ENCODE results near the gene DHRS2. TPM values are rescaled to one million over a fixed set of nuclear protein-coding genes. Genes with fewer than 3 reads are reported as not detected.
A peak's percentile ranks its signal among the peaks of the same experiment; 100 is the strongest.

The DHRS2 gene, protein sequence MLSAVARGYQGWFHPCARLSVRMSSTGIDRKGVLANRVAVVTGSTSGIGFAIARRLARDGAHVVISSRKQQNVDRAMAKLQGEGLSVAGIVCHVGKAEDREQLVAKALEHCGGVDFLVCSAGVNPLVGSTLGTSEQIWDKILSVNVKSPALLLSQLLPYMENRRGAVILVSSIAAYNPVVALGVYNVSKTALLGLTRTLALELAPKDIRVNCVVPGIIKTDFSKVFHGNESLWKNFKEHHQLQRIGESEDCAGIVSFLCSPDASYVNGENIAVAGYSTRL
- total RNA-seq (2012; rRNA removed): under 0.01 and 0.18 TPM in 2 replicates
- 0.12 and 0.26 TPM in 2 replicates for polyA plus RNA-seq (2012; rRNA removed)
- polyA plus RNA-seq (2012; cell fraction: cytosol; rRNA removed): 0.15 and 0.27 TPM in 2 replicates
- 0.29 and 0.40 TPM in 2 replicates for polyA plus RNA-seq (2012; cell fraction: nucleus; rRNA removed; ENCODE audit: low replicate concordance)
- Bru-seq, nascent RNA: percentile 12 among the genes with signal in this experiment
- percentile 16 among the genes with signal in this experiment for BruChase-seq, experiment 1, labeled RNA remaining after a 6-hour chase
- not detected for BruChase-seq, experiment 2, labeled RNA remaining after a 2-hour chase
- long read RNA-seq: 0 reads

DNA sequence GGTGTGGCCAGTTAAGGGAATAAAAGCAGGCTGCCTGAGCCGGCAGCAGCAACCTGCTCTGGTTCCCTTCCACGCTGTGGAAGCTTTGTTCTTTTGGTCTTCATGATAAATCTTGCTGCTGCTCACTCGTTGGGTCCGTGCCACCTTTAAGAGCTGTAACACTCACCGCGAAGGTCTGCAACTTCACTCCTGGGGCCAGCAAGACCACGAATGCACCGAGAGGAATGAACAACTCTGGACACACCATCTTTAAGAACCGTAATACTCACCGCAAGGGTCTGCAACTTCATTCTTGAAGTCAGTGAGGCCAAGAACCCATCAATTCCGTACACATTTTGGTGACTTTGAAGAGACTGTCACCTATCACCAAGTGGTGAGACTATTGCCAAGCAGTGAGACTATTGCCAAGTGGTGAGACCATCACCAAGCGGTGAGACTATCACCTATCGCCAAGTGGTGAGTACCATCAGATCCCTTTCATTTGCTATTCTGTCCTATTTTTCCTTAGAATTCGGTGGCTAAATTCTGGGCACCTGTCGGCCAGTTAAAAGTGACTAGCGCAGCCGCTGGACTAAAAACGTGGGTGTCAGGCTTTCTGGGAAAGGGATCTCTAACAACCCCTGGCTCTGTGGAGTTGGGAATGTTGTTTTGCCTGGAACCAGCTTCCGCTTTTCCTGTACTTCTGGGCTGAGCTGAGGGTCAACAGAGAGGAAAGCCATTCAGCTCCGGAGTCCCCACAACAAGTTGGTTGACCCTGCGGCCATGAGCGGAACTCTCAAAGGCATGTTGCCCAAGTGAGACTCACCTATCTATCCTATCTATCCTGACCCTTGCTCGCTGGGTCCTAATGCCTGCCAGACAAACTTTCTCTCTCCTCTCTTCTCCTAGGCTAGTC lies at the start of gene DHRS2:
DHRS2 (plus strand) TSS at position 48 of the 895 bp plus-strand sequence. CDS start 2,501 bp downstream, outside the sequence.
- no peak within 1 kb of the TSS for H3K18ac ChIP-seq (ENCODE audit: low read depth, low read length)
- CTCF ChIA-PET: no interaction called here
- TF ChIP-seq RAD21 (IDR thresholded peaks at IDR 0.05; ENCODE audit: low read length): no peak
- TF ChIP-seq MAFK (IDR thresholded peaks at IDR 0.05; ENCODE audit: low read depth, low read length): no peak
- TF ChIP-seq, protein P1, sequence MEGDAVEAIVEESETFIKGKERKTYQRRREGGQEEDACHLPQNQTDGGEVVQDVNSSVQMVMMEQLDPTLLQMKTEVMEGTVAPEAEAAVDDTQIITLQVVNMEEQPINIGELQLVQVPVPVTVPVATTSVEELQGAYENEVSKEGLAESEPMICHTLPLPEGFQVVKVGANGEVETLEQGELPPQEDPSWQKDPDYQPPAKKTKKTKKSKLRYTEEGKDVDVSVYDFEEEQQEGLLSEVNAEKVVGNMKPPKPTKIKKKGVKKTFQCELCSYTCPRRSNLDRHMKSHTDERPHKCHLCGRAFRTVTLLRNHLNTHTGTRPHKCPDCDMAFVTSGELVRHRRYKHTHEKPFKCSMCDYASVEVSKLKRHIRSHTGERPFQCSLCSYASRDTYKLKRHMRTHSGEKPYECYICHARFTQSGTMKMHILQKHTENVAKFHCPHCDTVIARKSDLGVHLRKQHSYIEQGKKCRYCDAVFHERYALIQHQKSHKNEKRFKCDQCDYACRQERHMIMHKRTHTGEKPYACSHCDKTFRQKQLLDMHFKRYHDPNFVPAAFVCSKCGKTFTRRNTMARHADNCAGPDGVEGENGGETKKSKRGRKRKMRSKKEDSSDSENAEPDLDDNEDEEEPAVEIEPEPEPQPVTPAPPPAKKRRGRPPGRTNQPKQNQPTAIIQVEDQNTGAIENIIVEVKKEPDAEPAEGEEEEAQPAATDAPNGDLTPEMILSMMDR (conservative IDR thresholded peaks at IDR 0.05; ENCODE audit: low read depth, low read length): no peak
- TF ChIP-seq CEBPB (IDR thresholded peaks at IDR 0.05; ENCODE audit: low read depth, low read length): no peak
- TF ChIP-seq, protein P2, sequence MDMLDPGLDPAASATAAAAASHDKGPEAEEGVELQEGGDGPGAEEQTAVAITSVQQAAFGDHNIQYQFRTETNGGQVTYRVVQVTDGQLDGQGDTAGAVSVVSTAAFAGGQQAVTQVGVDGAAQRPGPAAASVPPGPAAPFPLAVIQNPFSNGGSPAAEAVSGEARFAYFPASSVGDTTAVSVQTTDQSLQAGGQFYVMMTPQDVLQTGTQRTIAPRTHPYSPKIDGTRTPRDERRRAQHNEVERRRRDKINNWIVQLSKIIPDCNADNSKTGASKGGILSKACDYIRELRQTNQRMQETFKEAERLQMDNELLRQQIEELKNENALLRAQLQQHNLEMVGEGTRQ (IDR thresholded peaks at IDR 0.05; ENCODE audit: low read depth, low read length): no peak
- no peak for TF ChIP-seq BHLHE40 (IDR thresholded peaks at IDR 0.05; ENCODE audit: low read depth, low read length)
- TF ChIP-seq RCOR1 (IDR thresholded peaks at IDR 0.05; ENCODE audit: insufficient replicate concordance, low read length): no peak
- no peak for TF ChIP-seq RFX5 (IDR thresholded peaks at IDR 0.05; ENCODE audit: low read depth, low read length)
- TF ChIP-seq FOS (IDR thresholded peaks at IDR 0.05; ENCODE audit: low read depth, low read length): no peak
- TF ChIP-seq MAZ (IDR thresholded peaks at IDR 0.05; ENCODE audit: borderline replicate concordance, low read depth, low read length): no peak
- no peak for TF ChIP-seq SMC3 (IDR thresholded peaks at IDR 0.05; ENCODE audit: low read depth, low read length)
- TF ChIP-seq CHD1 (IDR thresholded peaks at IDR 0.05; ENCODE audit: low read depth, low read length): no peak

More for the DNA sequence above, at the start of gene DHRS2:
- H2BK120ac ChIP-seq (ENCODE audit: low read depth, low read length): no peak within 1 kb of the TSS
- H3K56ac ChIP-seq (ENCODE audit: extremely low read depth, insufficient read depth, low read length): no peak within 1 kb of the TSS
- DNase-seq (no peak), ATAC-seq (ENCODE audit: low read depth) (no peak)
- peaks cover 3% of the 10 kb centered on the region; the same call in 1 of the 2 replicates for H3K27me3 ChIP-seq (ENCODE audit: control insufficient read depth, insufficient read depth, low read length)
- BruUV-seq (replicated peaks): no TSS peak
- no peak within 1 kb of the TSS for H3K4me2 ChIP-seq (ENCODE audit: low read depth, low read length)
- no peaks in the 10 kb centered on the region for H3K36me3 ChIP-seq (ENCODE audit: control insufficient read depth, insufficient read depth, low read length)
- intact Hi-C loops (cut with micrococcal nuclease): no loop called here
- no peak within 1 kb of the TSS for H3K4me3 ChIP-seq (ENCODE audit: insufficient read depth, low read depth, low read length)
- no peak within 1 kb of the TSS for H2AFZ ChIP-seq (replicated peaks; ENCODE audit: low read length, poor library complexity)
- no peaks in the 10 kb centered on the region for H3K79me1 ChIP-seq (ENCODE audit: low read depth in 1 of 2, low read length in 2 of 2)
- no peak within 1 kb of the TSS for H4K91ac ChIP-seq (ENCODE audit: insufficient read depth, low read depth, low read length)
- no peak within 1 kb of the TSS for H3K14ac ChIP-seq (replicated peaks; ENCODE audit: low read depth, low read length)
- dilution Hi-C loops (cut with HindIII; ENCODE audit: low sequenced_read_pairs, unreplicated experiment): no loop called here
- in situ Hi-C loops (cut with MboI; ENCODE audit: low sequenced_read_pairs): no loop called here
- no peaks in the 10 kb centered on the region for H3K9me1 ChIP-seq (ENCODE audit: insufficient read depth, low read length)
- H2AK9ac ChIP-seq (replicated peaks; ENCODE audit: low read depth, low read length, poor library complexity): no peak within 1 kb of the TSS
- H2BK20ac ChIP-seq (ENCODE audit: low read depth, low read length): no peak within 1 kb of the TSS
- POLR2A ChIA-PET (ENCODE audit: unreplicated experiment): no interaction called here
- 47% methylated on average over 7 of the region's 23 CpGs; no CpG with 5 or more reads in 1 of the 2 experiments for WGBS, 2 experiments (ENCODE audit: extremely low coverage in 2 of 2, insufficient read length in 1 of 2)
- H4K20me1 ChIP-seq (ENCODE audit: insufficient read depth, low read length): no peaks in the 10 kb centered on the region
- H2BK5ac ChIP-seq (ENCODE audit: low read depth, low read length, poor library complexity, severe bottlenecking): no peak within 1 kb of the TSS
- H4K8ac ChIP-seq (ENCODE audit: low read depth in 2 of 2, low read length in 2 of 2): no peak within 1 kb of the TSS
- H3K4me1 ChIP-seq (ENCODE audit: control insufficient read depth, insufficient read depth, low read length): peaks cover under 1% of the 10 kb centered on the region; the same call in 1 of the 2 replicates
- no peak within 1 kb of the TSS for H3K9ac ChIP-seq (ENCODE audit: low read depth, low read length)
- no peak within 1 kb of the TSS for H3K27ac ChIP-seq (ENCODE audit: insufficient read depth, low read length)
- no peak within 1 kb of the TSS for H2BK15ac ChIP-seq (ENCODE audit: low read depth, low read length)
- H3K9me3 ChIP-seq (ENCODE audit: control insufficient read depth, insufficient read depth, low read length): no peaks in the 10 kb centered on the region
- no peak within 1 kb of the TSS for H4K5ac ChIP-seq (ENCODE audit: low read depth, low read length)
- H3K23ac ChIP-seq (ENCODE audit: low read depth, low read length): no peak within 1 kb of the TSS
- no peak within 1 kb of the TSS for H3K4ac ChIP-seq (ENCODE audit: low read depth, low read length)
- no peak within 1 kb of the TSS for H2AK5ac ChIP-seq (ENCODE audit: low read depth, low read length)
